Tibial artery (tissue), 4 donors: Measurements from ENCODE around the gene FERMT3.

Experiments
- DNase-seq, 2 donors: peaks; one replicate each; pipeline ENCODE4 v3.0.0-alpha.2; 2019
- H3K27ac ChIP-seq, 2 donors: fragments of 200-600 bp; sonication (generic) in 1 of 2; 1 replicate in 1 of 2; 2 replicates in 1 of 2; pipeline ENCODE4 v1.5.1; 2018 to 2019; ENCODE audit warnings: mild to moderate bottlenecking in 1 of 2
- H3K27me3 ChIP-seq, 2 donors: fragments of 200-600 bp; sonication (generic) in 1 of 2; one replicate each; pipeline versions ENCODE4 v1.5.1 to v1.6.0; 2016 to 2019
- H3K36me3 ChIP-seq, 3 donors: fragments of 200-600 bp; sonication (generic) in 2 of 3; one replicate each; pipeline ENCODE4 v1.5.1; 2016 to 2019; ENCODE audit warnings: mild to moderate bottlenecking in 2 of 3
- H3K4me1 ChIP-seq, 4 donors: fragments of 200-600 bp; sonication (generic) in 2 of 4; 1 replicate in 3 of 4; 2 replicates in 1 of 4; pipeline ENCODE4 v1.5.1; 2016 to 2019
- H3K4me3 ChIP-seq, 2 donors: fragments of 200-600 bp; sonication (generic) in 1 of 2; 1 replicate in 1 of 2; 2 replicates in 1 of 2; pipeline ENCODE4 v1.5.1; 2018 to 2019; ENCODE audit warnings: mild to moderate bottlenecking in 2 of 2
- H3K9me3 ChIP-seq, 3 donors: fragments of 200-600 bp; sonication (generic) in 1 of 3; one replicate each; pipeline ENCODE4 v1.5.1; 2016 to 2019
- CTCF ChIP-seq, 2 experiments: fragments of 200-600 bp in 1 of 2; fragments of 450-650 bp in 1 of 2; IDR thresholded peaks; one replicate each; pipeline ENCODE4 v1.5.1; 2017 to 2019; ENCODE audit warnings: antibody characterized with exemption in 2 of 2, mild to moderate bottlenecking in 1 of 2, moderate library complexity in 1 of 2
- intact Hi-C: fragments of 100-400 bp; cut with DNase I; formaldehyde crosslinking; loops from one replicate; pipeline ENCODE4 v1.15.0; 2023; ENCODE audit warnings: low total_unique reads

FERMT3 gene

DNA sequence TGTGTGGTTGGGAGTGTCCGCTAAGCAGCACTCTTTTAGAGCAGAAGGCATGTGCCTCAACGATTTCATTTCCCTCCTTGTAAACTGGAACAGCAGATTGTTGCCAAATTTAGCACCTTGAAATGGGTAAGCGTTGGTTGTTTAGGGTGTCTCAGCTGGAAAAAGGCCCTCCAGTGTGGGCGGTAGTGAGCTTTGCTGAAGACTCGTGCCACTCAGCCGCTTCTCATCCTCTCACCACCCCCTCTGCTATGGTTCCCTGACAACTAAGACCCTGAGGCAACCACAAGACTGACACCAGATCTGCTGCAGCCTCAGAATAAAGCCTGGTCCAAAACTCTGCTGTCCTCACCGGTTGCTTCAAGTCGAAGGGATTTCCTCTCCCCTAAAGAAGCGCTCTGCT, 9.9 kb upstream of the FERMT3 start:
- intact Hi-C loops, result no loop called here
- DNase-seq, result no peak
- Histone ChIP-seq H3K27ac (no peak overlapping the region), H3K4me3 (no peak overlapping the region), H3K9me3 (no peaks in the 10 kb centered on the region), H3K4me1 (no peaks in the 10 kb centered on the region), H3K27me3 (no peaks in the 10 kb centered on the region), H3K36me3 (peaks cover 83 to 94% (median 85%) of the 10 kb centered on the region in 3 donors)
- TF ChIP-seq CTCF (IDR thresholded peaks at IDR 0.05), result no peak

GRCh38 chr11:64198511-64198910, 8.0 kb upstream of the FERMT3 start:
- no peaks in the 10 kb centered on the region for H3K4me1 ChIP-seq
- H3K36me3 ChIP-seq, result peaks cover 92 to 100% (median 98%) of the 10 kb centered on the region in 3 donors
- no peak overlapping the region for H3K27ac ChIP-seq
- no peak overlapping the region for H3K4me3 ChIP-seq
- H3K27me3 ChIP-seq, result no peaks in the 10 kb centered on the region
- intact Hi-C loops, result no loop called here
- no peaks in the 10 kb centered on the region for H3K9me3 ChIP-seq
- DNase-seq, result no peak
- no peak for TF ChIP-seq CTCF (IDR thresholded peaks at IDR 0.05)

GRCh38 chr11:64201543-64201942, 5.0 kb upstream of the FERMT3 start:
- Histone ChIP-seq H3K4me1 (peaks cover 0 to 8% (median 2%) of the 10 kb centered on the region in 4 donors), H3K27me3 (no peaks in the 10 kb centered on the region), H3K9me3 (no peaks in the 10 kb centered on the region), H3K4me3 (no peak overlapping the region), H3K36me3 (peaks cover 69 to 95% (median 85%) of the 10 kb centered on the region in 3 donors), H3K27ac (no peak overlapping the region)
- intact Hi-C loops, result no loop called here
- no peak for DNase-seq
- TF ChIP-seq CTCF (IDR thresholded peaks at IDR 0.05), result no peak

DNA sequence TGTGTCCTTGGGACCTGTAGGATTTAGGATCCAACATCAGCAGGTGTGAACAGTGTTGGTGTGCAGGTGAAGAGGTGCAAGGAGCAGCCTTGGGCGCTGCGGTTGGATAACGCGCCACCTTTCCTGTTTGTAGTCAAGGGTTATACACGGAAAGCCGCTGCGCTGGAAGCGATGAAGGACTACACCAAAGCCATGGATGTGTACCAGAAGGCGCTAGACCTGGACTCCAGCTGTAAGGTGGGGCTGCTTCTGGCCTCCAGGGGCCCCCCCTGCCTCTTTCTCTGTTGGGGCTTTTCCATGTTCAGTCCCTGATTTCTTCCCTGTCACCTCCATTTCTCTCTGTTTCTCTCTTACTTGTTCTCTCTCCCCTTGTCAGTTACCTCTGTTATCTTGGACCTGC, 3.5 kb upstream of the FERMT3 start:
- no peak overlapping the region for H3K4me3 ChIP-seq
- H3K27me3 ChIP-seq, result no peaks in the 10 kb centered on the region
- H3K4me1 ChIP-seq, result peaks cover 0 to 8% (median 2%) of the 10 kb centered on the region in 4 donors
- intact Hi-C loops, result no loop called here
- H3K9me3 ChIP-seq, result no peaks in the 10 kb centered on the region
- no peak for TF ChIP-seq CTCF (IDR thresholded peaks at IDR 0.05)
- no peak overlapping the region for H3K27ac ChIP-seq
- H3K36me3 ChIP-seq, result peaks cover 54 to 93% (median 70%) of the 10 kb centered on the region in 3 donors
- DNase-seq, result no peak

DNA sequence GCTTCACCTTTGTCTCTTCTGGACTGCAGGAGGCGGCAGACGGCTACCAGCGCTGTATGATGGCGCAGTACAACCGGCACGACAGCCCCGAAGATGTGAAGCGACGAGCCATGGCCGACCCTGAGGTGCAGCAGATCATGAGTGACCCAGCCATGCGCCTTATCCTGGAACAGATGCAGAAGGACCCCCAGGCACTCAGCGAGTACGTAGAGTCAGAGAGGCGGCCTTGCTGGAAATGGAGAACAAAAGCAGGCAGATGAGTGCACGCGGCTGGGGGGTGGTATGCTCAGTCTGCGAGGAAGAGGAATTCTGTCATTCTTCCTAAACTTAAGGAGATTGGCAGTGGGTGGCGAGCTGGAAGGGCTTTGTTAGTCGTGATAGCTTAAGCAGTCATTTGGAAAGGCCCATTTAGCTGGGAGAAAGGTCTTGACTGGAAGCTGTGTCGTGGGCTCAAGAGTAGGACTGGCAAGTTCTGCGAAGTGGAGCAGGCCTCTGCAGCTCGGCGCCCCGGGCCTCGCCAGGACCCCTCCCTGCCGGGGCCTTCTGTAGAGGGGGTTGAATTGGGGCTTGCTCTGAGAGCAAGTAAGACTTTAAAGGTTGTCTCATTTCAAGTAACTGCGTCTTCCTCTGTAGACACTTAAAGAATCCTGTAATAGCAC, 3.0 kb upstream of the FERMT3 start:
- no peak for DNase-seq
- H3K4me3 ChIP-seq, result no peak overlapping the region
- no peaks in the 10 kb centered on the region for H3K27me3 ChIP-seq
- no peaks in the 10 kb centered on the region for H3K9me3 ChIP-seq
- H3K4me1 ChIP-seq, result peaks cover 0 to 8% (median 2%) of the 10 kb centered on the region in 4 donors
- no peak for TF ChIP-seq CTCF (IDR thresholded peaks at IDR 0.05)
- H3K27ac ChIP-seq, result no peak overlapping the region
- intact Hi-C loops, result loop anchor here (2.0 kb wide), 1 partner anchor 97 kb away; the partner anchor contains the start of gene CATSPERZ
- H3K36me3 ChIP-seq, result peaks cover 49 to 88% (median 65%) of the 10 kb centered on the region in 3 donors
